C4-2B (cell line): Measurements from ENCODE around the gene DCUN1D4.
"Not testable (repeated sequence)": the region's sequence is repeated elsewhere in the genome, so short reads cannot be mapped to it uniquely, and the experiment has no call there.

Experiments used
- ZFX ChIP-seq: fragments of 450-650 bp; IDR thresholded peaks from 2 replicates; pipeline ENCODE4 v1.6.1; 2017
- TF ChIP-seq, protein P1 (sequence below): fragments of 450-650 bp; conservative IDR thresholded peaks from 2 replicates; pipeline ENCODE4 v1.5.1; 2017; ENCODE audit warnings: mild to moderate bottlenecking

- TF ChIP-seq, protein P1, sequence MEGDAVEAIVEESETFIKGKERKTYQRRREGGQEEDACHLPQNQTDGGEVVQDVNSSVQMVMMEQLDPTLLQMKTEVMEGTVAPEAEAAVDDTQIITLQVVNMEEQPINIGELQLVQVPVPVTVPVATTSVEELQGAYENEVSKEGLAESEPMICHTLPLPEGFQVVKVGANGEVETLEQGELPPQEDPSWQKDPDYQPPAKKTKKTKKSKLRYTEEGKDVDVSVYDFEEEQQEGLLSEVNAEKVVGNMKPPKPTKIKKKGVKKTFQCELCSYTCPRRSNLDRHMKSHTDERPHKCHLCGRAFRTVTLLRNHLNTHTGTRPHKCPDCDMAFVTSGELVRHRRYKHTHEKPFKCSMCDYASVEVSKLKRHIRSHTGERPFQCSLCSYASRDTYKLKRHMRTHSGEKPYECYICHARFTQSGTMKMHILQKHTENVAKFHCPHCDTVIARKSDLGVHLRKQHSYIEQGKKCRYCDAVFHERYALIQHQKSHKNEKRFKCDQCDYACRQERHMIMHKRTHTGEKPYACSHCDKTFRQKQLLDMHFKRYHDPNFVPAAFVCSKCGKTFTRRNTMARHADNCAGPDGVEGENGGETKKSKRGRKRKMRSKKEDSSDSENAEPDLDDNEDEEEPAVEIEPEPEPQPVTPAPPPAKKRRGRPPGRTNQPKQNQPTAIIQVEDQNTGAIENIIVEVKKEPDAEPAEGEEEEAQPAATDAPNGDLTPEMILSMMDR, result not testable (repeated sequence)
- not testable (repeated sequence) for TF ChIP-seq ZFX
Observed at GRCh38 chr4:51940460-51940859, 97.5 kb downstream of the DCUN1D4 start.
